HUES48 (cell line): ENCODE results near the gene SLC22A24.
"Not testable (repeated sequence)": the region's sequence is repeated elsewhere in the genome, so short reads cannot be mapped to it uniquely, and the experiment has no call there.

Experiments used
- H3K27ac ChIP-seq: one replicate; pipeline ENCODE4 v1.7.0; 2013; ENCODE audit warnings: low read depth, low read length, inconsistent platforms
- H3K27me3 ChIP-seq: 2 replicates; pipeline ENCODE4 v1.6.1; 2013; ENCODE audit warnings: mild to moderate bottlenecking, low read length; ENCODE audit not compliant: control insufficient read depth, insufficient read depth
- H3K36me3 ChIP-seq: 2 replicates; pipeline ENCODE4 v1.6.1; 2013; ENCODE audit warnings: low read length; ENCODE audit not compliant: control insufficient read depth, insufficient read depth
- H3K4me1 ChIP-seq: 2 replicates; pipeline ENCODE4 v1.6.1; 2013; ENCODE audit warnings: mild to moderate bottlenecking, low read length; ENCODE audit not compliant: control insufficient read depth, insufficient read depth
- H3K4me3 ChIP-seq: 2 replicates; pipeline ENCODE4 v1.5.1; 2013; ENCODE audit warnings: mild to moderate bottlenecking, low read depth, low read length
- H3K9ac ChIP-seq: 2 replicates; pipeline ENCODE4 v1.6.1; 2013; ENCODE audit warnings: mild to moderate bottlenecking, low read depth, low read length, moderate library complexity
- H3K9me3 ChIP-seq: 2 replicates; pipeline ENCODE4 v1.6.1; 2013; ENCODE audit warnings: low read length; ENCODE audit not compliant: control insufficient read depth, insufficient read depth

SLC22A24 gene

GRCh38 chr11:63080682-63081081 is 63.3 kb downstream of the SLC22A24 start:
- no peak overlapping the region; the same call in 1 of the 2 replicates for H3K4me3 ChIP-seq
- H3K9ac ChIP-seq, result no peak overlapping the region
- no peaks in the 10 kb centered on the region for H3K4me1 ChIP-seq
- H3K27me3 ChIP-seq, result no peaks in the 10 kb centered on the region
- H3K27ac ChIP-seq, result no peak overlapping the region
- H3K36me3 ChIP-seq, result no peaks in the 10 kb centered on the region
- H3K9me3 ChIP-seq, result peaks cover 17% of the 10 kb centered on the region

DNA sequence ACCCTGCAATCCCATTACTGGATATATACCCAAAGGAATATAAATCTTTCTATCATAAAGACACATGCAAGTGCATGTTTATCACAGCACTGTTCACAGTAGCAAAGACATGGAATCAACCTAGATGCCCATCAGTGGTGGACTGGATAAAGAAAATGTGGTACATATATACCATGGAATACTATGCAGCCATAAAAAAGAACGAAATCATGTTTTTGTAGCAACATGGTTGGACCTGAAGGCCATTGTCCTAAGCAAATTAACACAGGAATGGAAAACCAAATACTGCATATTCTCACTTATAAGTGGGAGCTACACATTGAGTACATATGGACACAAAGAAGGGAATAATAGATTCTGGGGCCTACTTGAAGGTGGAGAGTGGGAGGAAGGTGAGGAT is 97.8 kb downstream of the SLC22A24 start:
- not testable (repeated sequence) for H3K36me3 ChIP-seq, H3K27ac ChIP-seq, H3K4me1 ChIP-seq, H3K4me3 ChIP-seq, H3K9ac ChIP-seq, H3K27me3 ChIP-seq, H3K9me3 ChIP-seq

- Histone ChIP-seq H3K36me3 (no peaks in the 10 kb centered on the region), H3K27me3 (no peaks in the 10 kb centered on the region), H3K4me1 (no peaks in the 10 kb centered on the region), H3K27ac (no peak overlapping the region), H3K9ac (no peak overlapping the region), H3K4me3 (no peak overlapping the region), H3K9me3 (peaks cover 7% of the 10 kb centered on the region; the same call in 1 of the 2 replicates)
Measured at GRCh38 chr11:63042596-63042995, 101.4 kb downstream of the SLC22A24 start.

DNA sequence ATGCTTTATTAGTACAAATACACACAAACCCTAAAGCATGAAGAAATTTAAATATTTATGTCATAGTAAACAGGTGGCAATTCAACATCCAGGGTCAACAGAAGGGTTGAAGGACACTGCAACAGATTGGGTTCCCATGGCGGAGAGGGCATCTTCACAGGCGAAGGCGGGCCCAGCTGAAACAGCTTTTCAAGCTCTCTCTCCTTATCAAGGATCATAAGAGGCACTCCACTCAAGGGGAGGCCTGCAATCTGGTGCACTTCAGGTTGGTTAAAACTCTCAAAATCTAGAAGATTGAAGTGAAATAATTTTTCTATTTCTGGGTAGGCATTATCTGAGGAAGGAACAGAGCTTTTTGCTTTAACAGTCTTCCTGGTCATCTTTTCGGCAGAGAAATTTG is 111.6 kb downstream of the SLC22A24 start:
- no peak overlapping the region for H3K27ac ChIP-seq
- H3K4me1 ChIP-seq, result no peaks in the 10 kb centered on the region
- H3K4me3 ChIP-seq, result no peak overlapping the region
- H3K27me3 ChIP-seq, result no peaks in the 10 kb centered on the region
- no peaks in the 10 kb centered on the region for H3K36me3 ChIP-seq
- H3K9ac ChIP-seq, result no peak overlapping the region
- no peaks in the 10 kb centered on the region for H3K9me3 ChIP-seq
